Measurements from ENCODE around the gene TAGLN2. TPM values are rescaled to one million over a fixed set of nuclear protein-coding genes. Genes with fewer than 3 reads are reported as not detected.

Gene TAGLN2
- total RNA-seq, 5 donors from 2014 or later (not counting 1 experiment from before 2014, with no cell fraction given): 210 to 372 (median 245) TPM

- Histone ChIP-seq H3K4me3 (ENCODE audit: control insufficient read depth in 1 of 2, extremely low read depth in 1 of 2, low read length in 1 of 2) (no peak overlapping the region), H3K9me3 (no peaks in the 10 kb centered on the region), H3K4me1 (ENCODE audit: control insufficient read depth in 1 of 2, extremely low read depth in 1 of 2, insufficient read depth in 2 of 2, low read length in 2 of 2) (no peaks in the 10 kb centered on the region), H3K27me3 (replicated peaks in 1 of 2; ENCODE audit: control insufficient read depth in 2 of 2, extremely low read depth in 1 of 2, insufficient read depth in 2 of 2, low read length in 1 of 2) (peaks cover 0 to 19% of the 10 kb centered on the region in 2 experiments), H3K27ac (ENCODE audit: low read length) (no peak overlapping the region), H3K36me3 (ENCODE audit: control insufficient read depth in 2 of 2, extremely low read depth in 1 of 2, insufficient read depth in 1 of 2, low read length in 1 of 2) (no peaks in the 10 kb centered on the region)
- ATAC-seq (replicated peaks in 1 of 4) (no peak), DNase-seq (no peak)
- POLR2A ChIA-PET: no interaction called here
- CTCF ChIA-PET: no interaction called here
- 78% methylated on average over 3 of the region's 4 CpGs for WGBS (ENCODE audit: insufficient coverage)
- H3K27ac Mint-ChIP-seq: no peak overlapping the region
- no peak overlapping the region for H3K4me3 Mint-ChIP-seq
- no peaks in the 10 kb centered on the region for H3K4me1 Mint-ChIP-seq
- H3K27me3 Mint-ChIP-seq: peaks cover 11 to 23% of the 10 kb centered on the region in 2 donors
- H3K36me3 Mint-ChIP-seq: no peaks in the 10 kb centered on the region
- no peaks in the 10 kb centered on the region for H3K9me3 Mint-ChIP-seq
Observed at GRCh38 chr1:159959451-159959850, 34.1 kb upstream of the TAGLN2 start.

GRCh38 chr1:159958719-159959380 lies 33.5 kb upstream of the TAGLN2 start:
- H3K27me3 Mint-ChIP-seq: peaks cover 17 to 28% of the 10 kb centered on the region in 2 donors
- no peak for ATAC-seq (replicated peaks in 1 of 4)
- ChIA-PET CTCF (interaction anchor here in 1 of 2 donors (1.7 kb wide), 1 partner anchor 48 kb away, joined by 9 read pairs; no protein-coding TSS in a partner anchor), POLR2A (no interaction called here)
- no peak overlapping the region for H3K4me3 ChIP-seq (ENCODE audit: control insufficient read depth in 1 of 2, extremely low read depth in 1 of 2, low read length in 1 of 2)
- H3K27ac Mint-ChIP-seq: no peak overlapping the region
- H3K9me3 ChIP-seq: no peaks in the 10 kb centered on the region
- WGBS (ENCODE audit: insufficient coverage): no CpG with 5 or more reads among the region's 3 CpGs
- no peaks in the 10 kb centered on the region for H3K4me1 Mint-ChIP-seq
- no peaks in the 10 kb centered on the region for H3K9me3 Mint-ChIP-seq
- H3K27me3 ChIP-seq (replicated peaks in 1 of 2; ENCODE audit: control insufficient read depth in 2 of 2, extremely low read depth in 1 of 2, insufficient read depth in 2 of 2, low read length in 1 of 2): peaks cover 0 to 20% of the 10 kb centered on the region in 2 experiments
- no peak overlapping the region for H3K27ac ChIP-seq (ENCODE audit: low read length)
- no peak for DNase-seq
- H3K4me3 Mint-ChIP-seq: no peak overlapping the region
- H3K4me1 ChIP-seq (ENCODE audit: control insufficient read depth in 1 of 2, extremely low read depth in 1 of 2, insufficient read depth in 2 of 2, low read length in 2 of 2): no peaks in the 10 kb centered on the region
- H3K36me3 Mint-ChIP-seq: no peaks in the 10 kb centered on the region
- H3K36me3 ChIP-seq (ENCODE audit: control insufficient read depth in 2 of 2, extremely low read depth in 1 of 2, insufficient read depth in 1 of 2, low read length in 1 of 2): no peaks in the 10 kb centered on the region

DNA sequence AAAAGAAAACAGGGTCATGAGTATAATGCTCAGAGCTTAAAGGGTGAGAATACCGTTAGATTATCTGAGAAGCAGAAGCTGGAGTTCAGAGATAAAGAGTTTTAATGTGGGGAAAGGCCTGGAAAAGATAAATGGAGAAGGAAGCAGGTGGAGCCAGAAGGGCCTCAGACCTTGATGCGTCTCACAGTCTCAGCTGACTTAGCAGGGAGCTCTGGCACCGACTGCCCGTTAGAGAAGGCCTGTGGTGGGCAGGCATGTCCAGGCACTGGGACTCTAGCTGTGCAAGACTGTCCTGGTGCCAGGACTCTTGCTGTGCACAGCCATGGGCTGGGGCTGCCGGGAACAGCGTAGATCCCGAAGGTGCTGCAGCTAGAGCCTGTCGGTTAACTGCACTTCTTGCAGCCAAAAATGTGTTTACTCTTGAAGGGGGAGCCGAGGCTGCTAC lies 32.5 kb upstream of the TAGLN2 start:
- ChIA-PET CTCF (interaction anchor here (1.0 to 1.7 kb wide), 2 partner anchors 48 to 49 kb away, joined by 5 to 9 read pairs; no protein-coding TSS in a partner anchor), POLR2A (interaction anchor here in 1 of 2 donors (0.5 kb wide), 1 partner anchor 47 kb away, joined by 3 read pairs; no protein-coding TSS in a partner anchor)
- H3K4me1 ChIP-seq (ENCODE audit: control insufficient read depth in 1 of 2, extremely low read depth in 1 of 2, insufficient read depth in 2 of 2, low read length in 2 of 2): no peaks in the 10 kb centered on the region
- ATAC-seq (replicated peaks in 1 of 4) (no peak), DNase-seq (no peak)
- Mint-ChIP-seq H3K27ac (no peak overlapping the region), H3K4me1 (no peaks in the 10 kb centered on the region), H3K4me3 (no peak overlapping the region), H3K27me3 (peaks cover 25 to 36% of the 10 kb centered on the region in 2 donors), H3K36me3 (no peaks in the 10 kb centered on the region), H3K9me3 (no peaks in the 10 kb centered on the region)
- H3K9me3 ChIP-seq: no peaks in the 10 kb centered on the region
- 71% methylated on average over 8 of the region's 9 CpGs for WGBS (ENCODE audit: insufficient coverage)
- no peaks in the 10 kb centered on the region for H3K36me3 ChIP-seq (ENCODE audit: control insufficient read depth in 2 of 2, extremely low read depth in 1 of 2, insufficient read depth in 1 of 2, low read length in 1 of 2)
- no peak overlapping the region for H3K27ac ChIP-seq (ENCODE audit: low read length)
- peaks cover 0 to 30% of the 10 kb centered on the region in 2 experiments for H3K27me3 ChIP-seq (replicated peaks in 1 of 2; ENCODE audit: control insufficient read depth in 2 of 2, extremely low read depth in 1 of 2, insufficient read depth in 2 of 2, low read length in 1 of 2)
- H3K4me3 ChIP-seq (ENCODE audit: control insufficient read depth in 1 of 2, extremely low read depth in 1 of 2, low read length in 1 of 2): no peak overlapping the region

DNA sequence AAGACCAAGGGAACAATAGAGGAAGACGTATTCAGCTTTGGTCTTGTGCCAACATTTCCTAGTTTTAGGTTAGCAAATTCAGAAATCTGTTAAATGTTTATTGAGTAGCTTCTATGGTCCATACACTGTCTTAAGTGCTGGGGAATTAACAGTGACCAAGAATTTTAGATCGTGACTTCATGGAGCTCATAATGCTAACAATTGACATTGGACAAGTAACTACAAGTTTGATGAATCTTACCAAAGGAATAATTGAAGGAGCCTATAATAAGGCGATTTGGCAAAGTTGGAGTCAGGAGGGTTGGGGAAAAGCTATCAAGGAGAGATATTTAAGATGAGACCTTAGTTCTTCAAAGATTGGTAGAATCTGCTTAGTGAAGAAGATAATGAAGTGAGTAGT lies 30.1 kb upstream of the TAGLN2 start:
- Mint-ChIP-seq H3K36me3 (no peaks in the 10 kb centered on the region), H3K4me1 (no peaks in the 10 kb centered on the region), H3K9me3 (no peaks in the 10 kb centered on the region), H3K27me3 (peaks cover 35 to 36% of the 10 kb centered on the region in 2 donors), H3K4me3 (no peak overlapping the region), H3K27ac (no peak overlapping the region)
- POLR2A ChIA-PET: no interaction called here
- Histone ChIP-seq H3K4me3 (ENCODE audit: control insufficient read depth in 1 of 2, extremely low read depth in 1 of 2, low read length in 1 of 2) (no peak overlapping the region), H3K9me3 (no peaks in the 10 kb centered on the region), H3K27me3 (replicated peaks in 1 of 2; ENCODE audit: control insufficient read depth in 2 of 2, extremely low read depth in 1 of 2, insufficient read depth in 2 of 2, low read length in 1 of 2) (peaks cover 0 to 34% of the 10 kb centered on the region in 2 experiments), H3K4me1 (ENCODE audit: control insufficient read depth in 1 of 2, extremely low read depth in 1 of 2, insufficient read depth in 2 of 2, low read length in 2 of 2) (no peaks in the 10 kb centered on the region), H3K36me3 (ENCODE audit: control insufficient read depth in 2 of 2, extremely low read depth in 1 of 2, insufficient read depth in 1 of 2, low read length in 1 of 2) (no peaks in the 10 kb centered on the region), H3K27ac (ENCODE audit: low read length) (no peak overlapping the region)
- ATAC-seq (replicated peaks in 1 of 4) (no peak), DNase-seq (no peak)
- WGBS (ENCODE audit: insufficient coverage): 86% methylated on average over 3 of the region's 3 CpGs
- CTCF ChIA-PET: no interaction called here

DNA sequence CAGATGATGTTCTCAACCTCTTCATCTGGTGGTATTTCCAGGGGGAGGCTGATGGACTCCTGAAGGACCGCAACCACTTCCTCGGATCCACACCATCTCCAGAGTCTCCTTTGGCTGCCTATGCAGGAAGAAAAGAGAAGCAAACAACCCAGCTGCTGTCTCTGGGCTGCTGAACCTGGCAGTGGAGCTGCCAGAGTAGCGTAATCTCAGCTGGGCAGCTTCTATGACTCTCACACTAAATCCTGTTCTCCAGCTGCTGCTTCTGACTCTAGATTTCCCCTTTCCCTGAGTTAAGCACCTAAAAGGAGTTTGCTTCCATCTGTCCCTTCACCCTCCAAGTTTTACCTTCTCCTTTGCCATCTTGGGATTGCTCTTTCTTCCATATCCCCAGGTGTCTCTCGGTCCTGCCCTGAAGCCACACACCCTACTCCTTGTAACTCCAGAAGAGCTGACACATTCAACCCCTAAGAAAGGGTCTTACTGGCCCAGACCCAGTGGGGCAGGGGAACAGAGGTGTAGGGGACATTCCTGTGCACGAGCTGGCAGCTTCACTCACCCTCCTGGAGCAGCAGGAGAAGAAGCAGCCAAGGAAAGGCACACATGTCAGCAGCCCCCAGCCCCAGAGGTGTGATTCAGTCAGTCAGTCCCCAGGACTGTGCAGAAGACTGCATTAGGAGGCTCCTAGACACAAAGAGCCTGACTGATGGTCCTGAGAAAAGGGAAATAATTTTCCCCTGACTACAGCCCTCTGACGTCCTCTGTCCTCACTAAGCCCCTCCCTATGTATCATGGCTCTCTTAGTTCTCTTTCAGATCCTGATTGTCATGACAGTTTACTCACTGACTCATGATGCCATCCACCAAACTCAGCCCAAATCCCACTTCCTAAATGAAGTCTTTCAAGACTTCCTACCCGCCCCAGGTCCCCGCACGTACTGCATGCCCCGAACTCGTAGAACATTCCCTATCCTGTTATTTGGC lies 28.5 kb upstream of the TAGLN2 start, which contains the start of gene SLAMF9:
TSS of gene SLAMF9 (minus strand) at position 702 of the 980 bp plus-strand sequence. CDS start at position 602, 100 bp downstream.
- H3K4me1 ChIP-seq (ENCODE audit: control insufficient read depth in 1 of 2, extremely low read depth in 1 of 2, insufficient read depth in 2 of 2, low read length in 2 of 2): no peaks in the 10 kb centered on the region
- peaks cover 0 to 33% of the 10 kb centered on the region in 2 experiments for H3K27me3 ChIP-seq (replicated peaks in 1 of 2; ENCODE audit: control insufficient read depth in 2 of 2, extremely low read depth in 1 of 2, insufficient read depth in 2 of 2, low read length in 1 of 2)
- Mint-ChIP-seq H3K27ac (peak within 1 kb of the TSS in 1 of 2 donors; percentile 33), H3K27me3 (peaks cover 26 to 29% of the 10 kb centered on the region in 2 donors), H3K4me1 (no peaks in the 10 kb centered on the region), H3K4me3 (no peak within 1 kb of the TSS), H3K9me3 (no peaks in the 10 kb centered on the region), H3K36me3 (no peaks in the 10 kb centered on the region)
- 72% methylated on average over 10 of the region's 11 CpGs for WGBS (ENCODE audit: insufficient coverage)
- no peak for DNase-seq
- ChIA-PET POLR2A (no interaction called here), CTCF (no interaction called here)
- no peak for ATAC-seq (replicated peaks in 1 of 4)
- H3K27ac ChIP-seq (ENCODE audit: low read length): no peak within 1 kb of the TSS
- H3K36me3 ChIP-seq (ENCODE audit: control insufficient read depth in 2 of 2, extremely low read depth in 1 of 2, insufficient read depth in 1 of 2, low read length in 1 of 2): no peaks in the 10 kb centered on the region
- no peak within 1 kb of the TSS for H3K4me3 ChIP-seq (ENCODE audit: control insufficient read depth in 1 of 2, extremely low read depth in 1 of 2, low read length in 1 of 2)
- H3K9me3 ChIP-seq: no peaks in the 10 kb centered on the region

GRCh38 chr1:159952932-159953331 lies 27.6 kb upstream of the TAGLN2 start:
- POLR2A ChIA-PET: no interaction called here
- no peak for ATAC-seq (replicated peaks in 1 of 4)
- H3K4me3 ChIP-seq (ENCODE audit: control insufficient read depth in 1 of 2, extremely low read depth in 1 of 2, low read length in 1 of 2): no peak overlapping the region
- no peaks in the 10 kb centered on the region for H3K36me3 ChIP-seq (ENCODE audit: control insufficient read depth in 2 of 2, extremely low read depth in 1 of 2, insufficient read depth in 1 of 2, low read length in 1 of 2)
- H3K27ac ChIP-seq (ENCODE audit: low read length): no peak overlapping the region
- no peak for DNase-seq
- H3K4me3 Mint-ChIP-seq: no peak overlapping the region
- no peaks in the 10 kb centered on the region for H3K4me1 Mint-ChIP-seq
- no peaks in the 10 kb centered on the region for H3K36me3 Mint-ChIP-seq
- H3K4me1 ChIP-seq (ENCODE audit: control insufficient read depth in 1 of 2, extremely low read depth in 1 of 2, insufficient read depth in 2 of 2, low read length in 2 of 2): no peaks in the 10 kb centered on the region
- peaks cover 0 to 33% of the 10 kb centered on the region in 2 experiments for H3K27me3 ChIP-seq (replicated peaks in 1 of 2; ENCODE audit: control insufficient read depth in 2 of 2, extremely low read depth in 1 of 2, insufficient read depth in 2 of 2, low read length in 1 of 2)
- no peaks in the 10 kb centered on the region for H3K9me3 ChIP-seq
- no peaks in the 10 kb centered on the region for H3K9me3 Mint-ChIP-seq
- H3K27me3 Mint-ChIP-seq: peaks cover 24 to 29% of the 10 kb centered on the region in 2 donors
- no peak overlapping the region for H3K27ac Mint-ChIP-seq
- 94% methylated on average over 4 of the region's 5 CpGs for WGBS (ENCODE audit: insufficient coverage)
- CTCF ChIA-PET: interaction anchor here in 1 of 2 donors (0.7 kb wide), 1 partner anchor 55 kb away, joined by 3 read pairs; no protein-coding TSS in a partner anchor

Measured in T-cell (primary cell).